ENCODE results near the gene POLR1G.

DNA sequence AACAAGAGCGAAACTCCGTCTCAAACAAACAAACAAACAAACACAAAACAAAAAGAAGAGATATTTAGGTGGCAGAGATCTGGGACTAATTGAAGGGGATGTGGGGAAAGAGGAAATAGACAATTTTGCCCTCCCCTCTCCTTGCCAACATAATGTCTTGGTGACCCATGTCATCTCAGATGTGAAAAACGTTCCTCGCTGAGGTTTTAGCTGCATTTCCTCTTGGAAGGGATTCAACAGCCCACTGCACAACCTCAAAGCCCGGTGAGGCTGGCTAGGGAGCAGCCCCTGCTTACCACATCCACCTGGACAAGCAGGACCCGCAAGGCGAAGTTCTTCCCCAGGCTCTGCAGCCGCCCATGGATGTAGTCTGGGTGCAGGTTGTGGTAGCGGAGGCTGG, 12.4 kb downstream of the POLR1G start:
- TF ChIP-seq, protein P1, sequence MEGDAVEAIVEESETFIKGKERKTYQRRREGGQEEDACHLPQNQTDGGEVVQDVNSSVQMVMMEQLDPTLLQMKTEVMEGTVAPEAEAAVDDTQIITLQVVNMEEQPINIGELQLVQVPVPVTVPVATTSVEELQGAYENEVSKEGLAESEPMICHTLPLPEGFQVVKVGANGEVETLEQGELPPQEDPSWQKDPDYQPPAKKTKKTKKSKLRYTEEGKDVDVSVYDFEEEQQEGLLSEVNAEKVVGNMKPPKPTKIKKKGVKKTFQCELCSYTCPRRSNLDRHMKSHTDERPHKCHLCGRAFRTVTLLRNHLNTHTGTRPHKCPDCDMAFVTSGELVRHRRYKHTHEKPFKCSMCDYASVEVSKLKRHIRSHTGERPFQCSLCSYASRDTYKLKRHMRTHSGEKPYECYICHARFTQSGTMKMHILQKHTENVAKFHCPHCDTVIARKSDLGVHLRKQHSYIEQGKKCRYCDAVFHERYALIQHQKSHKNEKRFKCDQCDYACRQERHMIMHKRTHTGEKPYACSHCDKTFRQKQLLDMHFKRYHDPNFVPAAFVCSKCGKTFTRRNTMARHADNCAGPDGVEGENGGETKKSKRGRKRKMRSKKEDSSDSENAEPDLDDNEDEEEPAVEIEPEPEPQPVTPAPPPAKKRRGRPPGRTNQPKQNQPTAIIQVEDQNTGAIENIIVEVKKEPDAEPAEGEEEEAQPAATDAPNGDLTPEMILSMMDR (IDR thresholded peaks at IDR 0.05; ENCODE audit: low read depth, low read length, poor library complexity, severe bottlenecking), result no peak
- no peak for TF ChIP-seq EZH2phosphoT487 (IDR thresholded peaks at IDR 0.05; ENCODE audit: borderline replicate concordance, low read length)
